Suprapubic skin (tissue), 3 donors: ENCODE data around the gene TAAR1.
"Not testable (repeated sequence)": the region's sequence is repeated elsewhere in the genome, so short reads cannot be mapped to it uniquely, and the experiment has no call there.

Source experiments
- CTCF ChIP-seq, 2 donors: fragments of 200-600 bp in 1 of 2; fragments of 450-650 bp in 1 of 2; sonication (generic) in 1 of 2; IDR thresholded peaks; one replicate each; pipeline ENCODE4 v1.5.1; 2016 to 2019; ENCODE audit warnings: antibody characterized with exemption in 2 of 2, mild to moderate bottlenecking in 1 of 2, moderate library complexity in 1 of 2
- POLR2AphosphoS5 ChIP-seq, 3 donors: sonication (generic); formaldehyde crosslinking; IDR thresholded peaks; one replicate each; pipeline ENCODE4 v1.6.1; 2017; ENCODE audit warnings: antibody characterized with exemption in 3 of 3

DNA sequence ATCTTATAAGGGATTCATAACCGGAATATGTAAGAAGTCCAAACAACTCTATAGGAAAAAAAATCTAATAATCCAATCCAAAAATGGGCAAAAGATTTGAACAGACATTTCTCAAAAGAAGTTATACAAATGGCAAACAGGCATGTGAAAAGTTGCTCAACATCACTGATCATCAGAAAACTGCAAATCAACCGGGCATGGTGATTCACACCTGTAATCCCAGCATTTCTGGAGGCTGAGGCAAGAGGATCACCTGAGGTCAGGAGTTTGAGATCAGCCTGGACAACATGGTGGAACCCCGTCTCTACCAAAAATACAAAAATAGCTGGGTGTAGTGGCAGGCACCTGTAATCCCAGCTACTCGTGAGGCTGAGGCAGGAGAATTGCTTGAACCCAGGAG lies 47.8 kb upstream of the TAAR1 start:
- TF ChIP-seq POLR2AphosphoS5, CTCF (IDR thresholded peaks at IDR 0.05): not testable (repeated sequence)
